Left renal cortex interstitium (tissue), 4 donors: ENCODE results near the gene RBM24. TPM values are rescaled to one million over a fixed set of nuclear protein-coding genes. Genes with fewer than 3 reads are reported as not detected.

ENCODE experiments used
- DNase-seq, 4 donors: peaks; one replicate each; pipeline ENCODE4 v3.0.0-alpha.2; 2013; ENCODE audit warnings: low read depth in 4 of 4, low spot score in 2 of 4, missing footprints in 1 of 4
- polyA plus RNA-seq, 4 donors: library from polyadenylated mRNA; unstranded; fragments of 120-200 nt; gene quantifications; one replicate each; pipeline ENCODE4 v1.2.1, GENCODE V29; 2013; ENCODE audit not compliant: insufficient read length in 4 of 4

Gene RBM24
- 1 to 10 TPM in 3 of 4 donors, under 1 TPM in 1; 0.81 to 1.9 (median 1.5) TPM for polyA plus RNA-seq

DNA sequence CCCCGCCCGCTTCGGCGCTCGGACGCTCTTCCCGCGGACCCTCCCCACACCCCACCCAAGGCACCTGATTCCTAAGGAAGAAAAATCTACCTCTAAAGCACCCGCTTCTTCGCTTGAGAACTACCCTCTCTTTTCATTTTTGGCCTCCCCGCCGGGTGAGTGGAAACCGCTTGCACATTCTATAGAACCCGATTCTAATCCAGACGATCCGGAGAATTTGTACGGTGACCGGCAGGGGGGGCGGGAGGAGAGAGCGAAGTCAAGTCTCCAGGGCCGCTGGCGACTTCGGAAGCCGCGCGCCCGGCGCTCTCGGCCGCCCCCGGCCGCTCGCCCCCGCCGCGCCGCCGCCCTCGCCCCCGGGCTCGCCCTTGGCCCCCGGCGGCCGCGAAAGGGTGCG is at the start of gene RBM24:
RBM24 (plus strand) TSS at position 262 of the 397 bp plus-strand sequence. CDS start 221 bp downstream, outside the sequence.
- DNase-seq = peak in 3 of 4 donors; percentile 30 to 63 (median 42)

DNA sequence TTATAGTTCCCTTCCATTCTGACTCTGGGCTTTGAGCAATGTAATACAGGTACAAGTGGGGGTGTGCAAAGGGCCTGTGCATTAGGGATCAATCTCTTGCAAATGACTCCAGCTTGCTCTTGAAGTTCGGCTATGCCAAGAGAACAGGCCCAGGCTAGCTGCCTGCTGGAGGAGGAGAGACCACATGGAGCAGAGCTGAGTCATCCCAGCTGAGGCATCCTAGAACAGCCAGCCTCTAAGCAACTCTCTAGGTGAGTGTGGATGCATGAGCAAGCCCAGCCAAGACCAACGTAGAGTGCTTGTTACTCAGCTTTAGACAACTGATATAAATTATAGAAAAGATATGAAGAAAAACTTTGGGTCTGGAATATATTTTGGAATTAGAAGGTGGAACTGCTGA is 47.6 kb upstream of the RBM24 start:
- DNase-seq = no peak

DNA sequence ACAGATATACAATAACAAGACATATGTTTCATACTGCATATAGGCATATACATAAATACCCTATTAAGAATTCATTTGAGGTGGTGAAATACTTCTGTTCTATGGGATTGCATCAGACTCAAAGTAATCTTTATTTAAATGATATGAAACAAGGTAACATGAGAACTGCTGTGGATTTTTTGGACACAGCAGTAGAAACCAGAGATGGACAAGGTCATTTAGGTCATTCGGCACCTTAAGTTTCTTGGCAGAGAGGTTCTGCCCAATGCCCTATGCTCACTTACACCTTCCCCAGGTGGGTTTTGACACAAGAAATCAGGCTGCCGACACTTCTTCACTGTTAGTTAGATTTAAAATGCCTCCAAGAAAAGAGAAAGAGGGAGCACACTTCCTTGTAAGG is 43.9 kb upstream of the RBM24 start:
- DNase-seq = no peak

DNA sequence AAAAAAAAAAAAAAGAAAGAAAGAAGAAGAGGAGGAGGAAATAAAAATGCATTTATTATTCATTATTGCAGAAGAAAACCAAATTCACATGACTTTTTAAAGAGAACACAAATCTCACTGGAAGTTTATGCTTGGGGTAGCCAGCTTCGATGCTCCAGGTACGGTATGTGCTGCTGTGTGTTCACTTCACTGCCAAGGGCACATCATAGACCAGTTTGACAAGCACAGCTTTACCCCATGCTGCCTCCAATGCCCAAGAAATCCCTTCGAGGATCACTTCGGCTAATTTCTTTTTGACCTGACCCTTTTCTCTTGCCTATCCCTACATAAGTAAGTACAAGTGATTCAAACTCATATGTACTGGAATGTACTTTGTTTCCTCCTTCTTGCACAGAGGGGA is 41.9 kb upstream of the RBM24 start:
- no peak for DNase-seq

DNA sequence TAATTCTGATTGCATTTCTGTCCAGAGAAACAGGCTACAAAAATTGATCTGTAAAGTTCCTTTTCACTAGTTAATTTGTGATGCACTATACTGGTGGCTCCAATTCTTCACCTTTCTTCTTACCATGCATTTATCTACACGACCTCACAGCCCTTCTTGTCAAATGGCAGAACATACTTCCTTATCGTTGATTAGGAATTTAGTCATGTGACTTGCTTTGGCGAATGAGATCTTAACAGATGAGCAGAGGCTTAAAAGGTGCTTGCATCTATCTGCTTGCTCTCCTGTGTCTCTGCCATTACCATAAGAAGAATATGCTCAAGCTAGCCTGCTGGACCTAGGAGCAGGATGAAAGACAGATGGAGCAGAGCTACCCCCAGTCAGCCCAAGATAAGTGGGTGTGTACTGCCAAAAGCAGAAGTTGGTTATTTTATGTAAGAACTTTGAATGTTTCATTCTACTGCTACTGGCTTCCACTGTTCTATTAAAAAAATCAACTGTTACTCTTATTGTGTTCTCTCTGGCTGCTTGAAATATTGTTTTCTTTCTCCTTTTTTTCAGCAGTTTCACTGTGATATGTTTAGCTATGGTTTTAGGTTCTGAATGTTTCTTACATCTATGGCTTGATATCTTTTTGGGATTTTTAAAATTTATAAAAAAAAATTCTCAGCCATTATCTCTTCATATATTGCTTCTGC is 40.2 kb upstream of the RBM24 start:
- no peak for DNase-seq

DNA sequence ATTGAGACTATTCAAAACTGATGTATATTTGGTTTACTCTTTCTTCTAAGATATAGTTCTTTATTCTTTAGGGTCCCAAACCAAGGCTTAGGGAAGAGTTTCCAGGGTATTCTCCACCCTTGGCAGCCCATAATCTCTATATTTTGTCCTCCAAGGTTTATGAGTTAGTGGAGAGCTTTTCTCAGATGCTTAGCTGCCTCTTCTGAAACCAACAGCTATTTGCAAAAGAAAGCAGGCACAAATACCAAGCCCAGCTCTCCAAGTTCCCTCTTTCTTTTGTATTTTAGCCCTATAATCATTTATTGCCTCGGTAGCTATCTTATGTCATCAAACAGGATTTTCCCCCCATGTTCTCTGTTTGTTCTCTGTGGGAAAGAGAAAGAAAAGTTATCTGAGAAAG is 39.1 kb upstream of the RBM24 start:
- DNase-seq = no peak

DNA sequence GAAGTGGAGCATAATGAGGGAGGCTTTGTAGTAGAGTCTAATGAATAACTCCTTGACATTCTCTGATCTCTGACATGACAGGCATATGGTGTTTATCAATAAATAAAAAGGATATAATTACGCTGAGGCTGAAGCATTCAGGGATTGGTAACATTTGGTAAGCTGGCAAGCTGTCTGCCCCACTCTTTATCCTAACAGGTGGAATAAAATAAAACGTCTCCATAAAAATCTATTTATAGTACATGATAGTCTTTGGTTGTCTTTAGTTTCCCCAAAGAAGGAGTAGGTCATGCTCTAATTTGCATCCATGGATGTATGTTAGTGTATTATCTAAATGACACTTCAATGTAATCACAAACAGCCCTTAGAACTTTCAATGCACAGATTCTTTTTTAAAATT is 30.9 kb upstream of the RBM24 start:
- DNase-seq = no peak

DNA sequence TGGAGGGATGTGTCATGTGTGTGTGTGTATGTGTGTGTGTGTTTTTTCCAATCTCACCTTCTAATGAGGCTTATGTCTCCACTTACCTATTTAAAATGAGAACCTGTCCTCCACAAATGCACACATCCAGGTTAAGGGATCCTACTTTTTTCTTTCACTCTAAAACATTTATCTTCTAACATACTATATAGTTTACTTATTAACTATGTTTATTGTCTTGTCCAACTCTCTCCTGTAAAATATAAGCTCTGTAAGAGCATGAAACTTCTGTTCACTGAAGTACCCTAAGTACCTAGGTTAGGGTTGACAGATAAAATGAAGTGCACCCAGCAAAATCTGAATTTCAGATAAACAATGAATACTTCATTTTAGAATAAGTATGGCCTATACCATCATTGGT is 29.2 kb upstream of the RBM24 start:
- no peak for DNase-seq

DNA sequence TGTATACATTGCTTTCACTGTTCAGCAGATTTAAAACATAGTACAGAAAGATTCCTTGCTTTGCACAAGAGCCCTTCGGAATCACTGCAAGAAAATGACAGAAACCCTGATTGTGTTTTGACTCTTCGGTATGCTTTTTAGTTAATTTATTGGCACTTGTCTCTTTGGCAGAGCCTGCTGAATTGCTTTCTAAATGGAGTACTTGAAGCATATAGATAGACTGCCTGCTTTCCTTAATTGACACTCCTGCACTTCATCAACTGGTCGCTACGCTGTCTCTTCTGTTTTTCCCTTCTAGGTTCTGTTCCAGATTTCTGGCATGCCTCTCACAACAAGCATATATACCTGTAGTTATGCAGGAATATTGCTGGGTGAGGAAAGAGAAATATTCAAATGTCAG is 22.4 kb upstream of the RBM24 start:
- no peak for DNase-seq

DNA sequence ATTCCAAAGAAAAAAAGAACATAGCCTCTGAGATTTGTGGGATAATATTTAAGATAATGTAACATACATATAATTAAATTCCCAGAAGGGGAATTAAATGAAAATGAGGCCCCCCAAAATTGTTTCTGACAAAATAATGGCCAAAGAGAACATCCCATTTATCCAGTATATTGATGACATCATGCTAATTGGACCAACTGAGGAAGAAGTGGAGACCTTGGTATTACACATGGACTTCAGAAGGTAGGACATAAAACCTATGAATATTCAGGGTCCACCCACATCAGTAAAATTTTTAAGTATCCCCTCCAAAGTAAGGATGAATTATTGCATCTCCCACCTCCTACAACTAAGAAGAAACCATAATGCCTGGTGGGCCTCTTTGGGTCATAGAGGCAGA is 15.6 kb upstream of the RBM24 start:
- no peak for DNase-seq

DNA sequence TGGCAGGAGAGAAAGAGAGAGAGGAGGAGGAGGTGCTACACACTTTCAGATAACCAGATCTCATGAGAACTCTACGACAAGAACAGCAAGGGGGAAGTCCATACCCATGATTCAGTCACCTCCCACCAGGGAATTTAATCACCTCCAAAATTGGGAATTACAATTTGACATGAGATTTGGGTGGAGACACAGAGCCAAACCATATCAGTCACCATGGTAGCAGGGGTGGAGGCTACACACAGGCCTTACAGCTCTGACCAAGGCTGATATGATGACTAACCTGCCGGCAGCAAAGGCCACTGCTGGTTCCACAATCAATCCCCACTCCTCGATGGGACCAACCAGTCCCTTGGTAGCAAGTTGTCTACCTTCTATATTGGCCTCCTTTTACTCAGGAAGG is 13.6 kb upstream of the RBM24 start:
- no peak for DNase-seq

DNA sequence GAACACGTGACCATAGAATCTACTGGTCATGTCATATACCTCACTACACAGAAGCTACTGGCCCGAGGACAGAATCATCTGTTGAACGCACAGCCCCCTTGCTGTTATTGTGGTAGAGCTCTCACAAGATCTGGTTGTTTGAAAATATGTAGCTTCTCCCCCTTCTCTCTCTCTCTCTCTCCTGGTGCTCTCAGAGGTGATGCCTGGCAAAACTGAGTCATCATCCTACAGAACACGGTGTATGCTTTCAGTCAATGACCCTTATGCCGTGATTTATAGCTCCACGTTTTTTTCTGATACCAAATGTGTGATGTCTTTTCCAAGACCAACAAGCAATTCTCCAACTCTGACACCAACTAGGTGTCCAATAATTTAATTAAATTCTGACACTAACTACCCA is 13.0 kb upstream of the RBM24 start:
- DNase-seq = no peak

DNA sequence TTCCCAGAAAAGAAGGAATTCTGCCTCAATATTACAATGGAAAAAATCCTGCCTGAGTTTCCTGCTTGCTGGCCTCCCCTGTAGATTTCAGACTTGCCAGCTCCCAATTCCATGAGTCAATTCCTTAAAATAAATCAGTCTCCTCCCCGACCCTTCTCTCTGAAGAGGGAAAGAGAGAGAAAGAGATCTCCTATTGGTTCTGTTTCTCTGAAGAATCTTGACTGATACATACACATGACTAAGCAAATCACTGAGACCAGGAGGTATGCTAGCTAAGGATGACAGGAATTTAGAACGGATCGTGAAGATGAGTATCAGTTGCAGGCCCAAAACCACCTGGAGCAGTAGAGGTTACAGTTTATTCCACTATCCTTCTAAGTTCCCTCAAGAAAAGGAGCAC is 11.3 kb upstream of the RBM24 start:
- no peak for DNase-seq

DNA sequence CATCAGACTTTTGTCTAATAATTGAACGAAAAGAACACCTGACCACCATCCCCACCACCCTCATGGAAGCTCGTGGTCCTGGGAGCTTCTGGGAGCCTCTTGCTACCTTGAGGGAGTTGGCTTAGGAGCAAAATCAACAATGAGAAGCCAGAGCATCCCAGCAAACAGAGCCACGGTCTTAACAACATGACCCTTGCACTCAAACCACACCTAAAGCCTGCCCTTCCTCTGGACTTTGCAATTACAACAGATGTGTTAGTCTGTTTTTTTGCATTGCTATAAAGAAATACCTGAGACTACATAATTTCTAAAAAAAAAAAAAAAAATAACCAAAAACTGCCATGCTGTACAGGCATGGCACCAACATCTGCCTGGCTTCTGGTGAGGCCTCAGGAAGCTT is 9.5 kb upstream of the RBM24 start:
- no peak for DNase-seq

DNA sequence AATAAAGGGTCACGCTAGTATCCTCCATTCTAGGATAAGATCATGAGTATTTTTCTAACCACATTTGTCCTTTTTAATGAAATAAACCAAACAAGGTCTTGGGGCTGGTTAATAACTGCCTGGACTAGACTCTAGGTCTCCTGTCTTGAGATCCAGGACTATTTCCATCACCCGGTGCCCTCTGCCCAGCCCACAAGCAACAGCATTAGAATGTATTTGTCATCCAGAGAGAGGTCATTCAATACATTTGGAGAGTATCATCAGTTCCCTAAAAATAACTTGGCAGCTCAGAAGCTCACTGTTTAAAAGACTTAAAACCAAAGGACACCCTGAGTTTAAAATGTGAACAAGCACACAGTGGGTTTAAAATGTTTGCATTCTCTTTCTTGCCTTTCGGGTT is 4.4 kb upstream of the RBM24 start:
- no peak for DNase-seq

DNA sequence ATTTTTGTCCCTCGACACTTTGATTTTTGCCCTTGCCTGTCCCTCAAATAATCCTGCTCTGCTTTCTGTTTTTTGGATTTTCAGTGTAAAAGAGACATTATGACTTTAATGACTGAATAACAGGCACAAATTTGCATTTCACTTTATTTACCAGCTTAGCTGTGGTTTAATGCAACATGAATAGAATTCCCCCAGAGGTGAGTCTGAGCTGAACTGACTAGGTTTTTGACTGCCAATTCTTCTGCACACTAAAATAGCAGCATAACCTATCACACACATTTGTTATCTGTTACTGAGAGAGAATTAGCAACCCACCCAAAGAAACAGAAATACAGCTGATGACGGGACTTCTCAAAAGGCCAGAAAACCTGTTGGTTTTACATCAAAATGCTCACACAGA is 3.9 kb upstream of the RBM24 start:
- DNase-seq = no peak

DNA sequence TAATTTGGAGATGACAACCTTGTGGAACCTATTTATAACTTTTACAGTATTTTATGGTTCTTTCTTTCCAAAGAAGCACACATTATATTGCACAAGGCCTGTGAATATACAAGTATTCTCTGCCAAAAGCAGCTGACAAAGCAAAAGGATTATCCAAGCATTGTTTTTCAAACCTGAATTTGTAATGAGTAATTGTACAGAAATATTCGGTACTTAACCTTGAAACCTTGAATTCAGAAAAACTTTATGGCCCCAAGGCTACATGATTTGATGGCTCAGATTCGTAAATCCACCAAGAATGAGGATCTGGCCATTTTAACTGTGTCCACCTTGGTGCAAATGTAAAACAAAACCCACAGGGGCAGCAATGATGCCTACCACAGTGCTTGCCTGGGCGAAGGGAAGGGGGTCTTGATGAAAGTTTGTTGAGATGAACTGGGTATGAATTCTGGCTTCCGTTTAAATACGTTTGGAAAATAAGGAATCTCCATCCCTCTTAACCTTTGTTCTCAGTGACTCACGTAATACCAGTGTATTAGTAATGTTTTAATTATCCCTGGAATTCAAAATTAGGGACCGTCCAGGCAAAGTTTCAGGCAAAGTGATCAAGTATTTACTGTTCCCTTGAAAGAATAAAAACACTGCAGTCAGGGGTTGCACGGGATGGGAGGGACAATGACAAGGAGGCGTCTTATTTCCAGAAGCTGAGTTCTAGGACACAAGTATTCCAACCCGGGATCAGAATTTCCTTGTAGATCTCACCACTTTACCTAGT is 2.7 kb upstream of the RBM24 start:
- DNase-seq = no peak

DNA sequence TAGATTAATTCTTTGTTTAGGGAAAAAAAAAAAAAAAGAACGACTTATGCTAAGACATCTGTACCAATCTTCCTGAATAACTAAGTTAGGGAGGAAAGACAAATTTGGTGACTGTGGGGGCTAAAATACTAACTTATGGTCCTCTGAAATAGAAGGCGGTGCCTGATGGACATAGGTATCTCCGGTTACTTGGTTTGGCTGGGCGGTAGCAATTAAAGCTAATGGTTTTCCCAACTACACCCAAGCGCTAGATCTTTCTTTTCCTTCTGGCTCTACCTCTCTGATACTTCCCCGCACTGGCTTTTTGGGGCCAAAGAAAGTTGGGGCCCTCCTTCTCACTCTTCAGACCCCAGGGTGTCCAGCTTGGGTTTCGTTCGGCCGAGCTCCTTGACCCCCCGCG is 1.0 kb upstream of the RBM24 start:
- DNase-seq = no peak

DNA sequence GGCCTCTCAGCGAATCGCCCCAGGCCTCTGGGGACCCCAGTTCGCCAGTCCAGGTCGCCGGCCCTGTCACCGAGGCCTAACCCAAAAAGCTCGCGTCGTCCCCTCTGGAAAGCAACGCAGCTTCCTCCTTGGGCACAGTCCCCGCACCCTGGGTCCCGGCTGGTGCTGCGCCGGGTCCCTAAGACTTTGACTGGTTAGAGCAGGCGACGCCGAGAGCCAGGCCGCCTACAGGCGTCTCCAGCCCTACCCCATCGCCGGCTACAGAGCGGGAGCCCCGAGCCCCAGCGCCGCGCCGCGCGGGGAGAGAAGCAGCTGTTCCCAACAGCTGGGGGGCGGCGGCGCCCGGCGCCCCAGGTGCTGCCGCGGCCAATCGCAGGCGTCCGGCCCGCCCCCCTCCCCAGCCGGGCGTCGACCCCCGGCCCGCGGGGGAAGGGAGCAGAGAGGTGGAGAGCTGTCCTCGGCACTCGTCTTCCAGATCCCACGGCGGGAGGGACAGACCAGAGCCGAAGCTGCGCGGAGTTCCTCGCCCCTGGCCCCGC is 540 bp upstream of the RBM24 start:
- peak in 3 of 4 donors; percentile 11 to 40 (median 16) for DNase-seq

DNA sequence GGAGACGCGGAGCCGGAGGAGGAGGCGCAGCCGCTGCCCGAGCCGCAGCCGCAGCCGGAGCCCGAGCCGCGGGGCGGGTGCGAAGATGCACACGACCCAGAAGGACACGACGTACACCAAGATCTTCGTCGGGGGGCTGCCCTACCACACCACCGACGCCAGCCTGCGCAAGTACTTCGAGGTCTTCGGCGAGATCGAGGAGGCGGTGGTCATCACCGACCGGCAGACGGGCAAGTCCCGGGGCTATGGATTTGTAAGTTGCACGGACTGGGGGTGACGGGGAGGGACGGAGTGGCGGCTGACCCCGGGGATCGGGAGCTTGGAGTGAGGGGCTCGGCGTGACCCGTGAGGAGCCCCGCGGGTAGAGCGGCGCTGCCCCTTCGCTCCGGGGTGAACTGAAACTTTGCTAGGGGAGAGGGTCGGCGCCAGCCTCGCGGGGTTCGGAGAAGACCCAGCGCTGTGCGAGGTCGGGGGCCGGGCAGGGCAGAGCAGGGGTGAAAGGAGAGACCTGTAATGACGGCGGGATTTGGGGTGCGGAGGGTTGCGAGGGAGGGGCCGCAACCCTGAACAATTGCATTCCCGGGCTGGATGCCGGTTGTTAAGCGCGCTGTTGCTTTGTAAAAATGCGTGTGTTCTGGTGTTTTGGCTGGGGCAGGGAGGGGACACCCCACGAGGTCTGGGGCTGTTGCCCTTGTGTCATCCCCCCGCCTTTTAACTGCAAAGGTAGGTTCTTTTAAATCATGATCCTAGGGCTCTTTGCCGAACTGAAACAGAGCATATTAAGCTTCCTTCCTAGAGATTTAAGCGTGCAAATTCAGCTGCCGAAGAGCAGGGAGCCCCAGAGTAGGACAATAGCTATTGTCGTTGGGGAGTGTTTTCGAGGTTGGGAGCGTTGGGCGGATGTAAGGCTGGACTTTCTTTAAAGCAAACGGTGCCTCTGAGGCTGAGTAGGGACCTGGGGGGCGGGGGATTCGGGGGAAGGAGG is 628 bp downstream of the RBM24 start:
- DNase-seq = peak in 3 of 4 donors; percentile 9 to 19 (median 11)

DNA sequence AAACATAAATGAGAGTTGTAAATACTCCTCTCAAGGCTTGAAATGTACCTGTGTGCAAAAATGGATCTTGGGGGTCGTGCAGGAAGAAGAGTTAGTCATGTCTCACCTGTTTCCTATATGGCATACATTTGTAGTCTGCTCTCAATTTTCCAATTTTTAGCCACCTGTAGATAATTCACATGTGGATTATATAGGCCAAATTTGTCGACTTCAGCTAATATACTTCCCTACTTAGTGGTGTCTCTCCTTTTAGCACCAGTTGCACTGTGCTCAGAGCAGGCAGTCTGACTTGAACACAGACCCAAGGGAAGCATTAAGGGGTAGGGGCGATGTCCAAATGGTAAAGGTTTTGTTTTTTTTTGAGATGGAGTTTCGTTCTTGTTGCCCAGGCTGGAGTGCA is 1.9 kb downstream of the RBM24 start:
- no peak for DNase-seq
